Colonic mucosa (tissue), 4 donors: ENCODE data around the gene RAB40C. TPM values are rescaled to one million over a fixed set of nuclear protein-coding genes. Genes with fewer than 3 reads are reported as not detected.
"Not testable (repeated sequence)": the region's sequence is repeated elsewhere in the genome, so short reads cannot be mapped to it uniquely, and the experiment has no call there.

Experiments used
- DNase-seq: peaks from one replicate; pipeline ENCODE4 v3.0.0-alpha.2; 2020
- H3K27ac ChIP-seq: fragments of 200-600 bp; one replicate; pipeline ENCODE4 v1.8.0; 2021
- H3K27me3 ChIP-seq: fragments of 200-600 bp; one replicate; pipeline ENCODE4 v1.8.0; 2021
- H3K36me3 ChIP-seq: fragments of 200-600 bp; one replicate; pipeline ENCODE4 v1.8.0; 2021
- H3K4me1 ChIP-seq: fragments of 200-600 bp; one replicate; pipeline ENCODE4 v1.8.0; 2021; ENCODE audit warnings: mild to moderate bottlenecking
- H3K4me3 ChIP-seq: fragments of 200-600 bp; one replicate; pipeline ENCODE4 v1.8.0; 2021
- H3K9ac ChIP-seq, 2 donors: one replicate each; pipeline ENCODE4 v1.7.0; 2013; ENCODE audit warnings: control low read depth in 2 of 2, low read depth in 2 of 2, low read length in 2 of 2
- H3K9me3 ChIP-seq: fragments of 200-600 bp; one replicate; pipeline ENCODE4 v1.8.0; 2021
- intact Hi-C: fragments of 100-400 bp; cut with DNase I; formaldehyde crosslinking; loops from one replicate; pipeline ENCODE4 v1.14.1; 2022
- total RNA-seq, 2 donors: library from RNA; stranded (reverse); fragmentation: NEBNext Ultra II Directional in 1 of 2; extraction: Animal tissue kit (Norgen Biotek cat#: 25700) in 1 of 2; gene quantifications; one replicate each; pipeline ENCODE4 v1.2.1, GENCODE V29; 2021
- TF ChIP-seq, protein P1 (sequence below): fragments of 200-600 bp; IDR thresholded peaks from one replicate; pipeline ENCODE4 v1.8.0; 2022; ENCODE audit warnings: antibody characterized with exemption, mild to moderate bottlenecking
- donor health status: healthy.
- donor health status: DM: no; HTN: no; CAD: no.
- donor health status: DM: no; HTN: no; CAD: no.

Gene RAB40C
- total RNA-seq, 2 donors from 2014 or later: 34.9 to 38.5 TPM

DNA sequence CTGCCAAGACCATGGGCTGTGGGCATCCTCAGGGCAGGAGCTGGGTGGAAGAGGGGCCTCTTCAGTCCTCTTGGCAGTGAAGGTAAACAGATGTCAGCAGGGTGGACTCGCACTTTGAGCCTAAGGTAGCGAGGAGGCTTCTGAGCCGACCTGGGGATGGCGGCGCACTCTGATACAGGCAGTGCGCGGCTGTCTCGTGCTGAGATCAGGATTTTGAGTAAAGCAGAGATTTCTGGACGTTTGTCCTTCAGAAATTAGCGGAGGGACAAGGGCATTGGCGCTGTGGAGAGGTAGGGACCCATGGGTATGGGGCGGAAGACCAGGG, 6.8 kb downstream of the RAB40C start:
- Histone ChIP-seq H3K36me3 (no peaks in the 10 kb centered on the region), H3K27ac (no peak overlapping the region), H3K9ac (no peak overlapping the region), H3K4me1 (peaks cover 21% of the 10 kb centered on the region), H3K27me3 (no peaks in the 10 kb centered on the region), H3K9me3 (no peaks in the 10 kb centered on the region), H3K4me3 (no peak overlapping the region)
- no peak for DNase-seq
- TF ChIP-seq, protein P1, sequence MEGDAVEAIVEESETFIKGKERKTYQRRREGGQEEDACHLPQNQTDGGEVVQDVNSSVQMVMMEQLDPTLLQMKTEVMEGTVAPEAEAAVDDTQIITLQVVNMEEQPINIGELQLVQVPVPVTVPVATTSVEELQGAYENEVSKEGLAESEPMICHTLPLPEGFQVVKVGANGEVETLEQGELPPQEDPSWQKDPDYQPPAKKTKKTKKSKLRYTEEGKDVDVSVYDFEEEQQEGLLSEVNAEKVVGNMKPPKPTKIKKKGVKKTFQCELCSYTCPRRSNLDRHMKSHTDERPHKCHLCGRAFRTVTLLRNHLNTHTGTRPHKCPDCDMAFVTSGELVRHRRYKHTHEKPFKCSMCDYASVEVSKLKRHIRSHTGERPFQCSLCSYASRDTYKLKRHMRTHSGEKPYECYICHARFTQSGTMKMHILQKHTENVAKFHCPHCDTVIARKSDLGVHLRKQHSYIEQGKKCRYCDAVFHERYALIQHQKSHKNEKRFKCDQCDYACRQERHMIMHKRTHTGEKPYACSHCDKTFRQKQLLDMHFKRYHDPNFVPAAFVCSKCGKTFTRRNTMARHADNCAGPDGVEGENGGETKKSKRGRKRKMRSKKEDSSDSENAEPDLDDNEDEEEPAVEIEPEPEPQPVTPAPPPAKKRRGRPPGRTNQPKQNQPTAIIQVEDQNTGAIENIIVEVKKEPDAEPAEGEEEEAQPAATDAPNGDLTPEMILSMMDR: no peak
- intact Hi-C loops: no loop called here

DNA sequence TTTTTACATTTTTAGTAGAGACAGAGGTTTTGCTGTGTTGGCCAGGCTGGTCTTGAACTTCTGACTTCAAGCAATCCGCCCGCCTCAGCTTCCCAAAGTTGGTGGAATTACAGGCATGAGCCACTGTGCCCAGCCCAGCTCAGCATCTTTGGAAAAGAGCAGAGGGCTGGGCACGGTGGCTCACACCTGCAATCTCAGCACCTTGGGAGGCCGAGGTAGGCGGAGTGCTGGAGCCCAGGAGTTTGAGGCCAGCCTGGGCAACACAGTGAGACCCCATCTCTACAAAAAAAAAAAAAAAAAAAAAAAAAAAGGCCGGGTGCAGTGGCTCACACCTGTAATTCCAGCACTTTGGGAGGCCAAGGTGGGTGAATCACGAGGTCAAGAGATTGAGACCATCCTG, 7.8 kb downstream of the RAB40C start:
- peaks cover 11% of the 10 kb centered on the region for H3K4me1 ChIP-seq
- H3K4me3 ChIP-seq, H3K27ac ChIP-seq, DNase-seq, intact Hi-C loops, H3K9me3 ChIP-seq, H3K9ac ChIP-seq, H3K27me3 ChIP-seq, H3K36me3 ChIP-seq: not testable (repeated sequence)

DNA sequence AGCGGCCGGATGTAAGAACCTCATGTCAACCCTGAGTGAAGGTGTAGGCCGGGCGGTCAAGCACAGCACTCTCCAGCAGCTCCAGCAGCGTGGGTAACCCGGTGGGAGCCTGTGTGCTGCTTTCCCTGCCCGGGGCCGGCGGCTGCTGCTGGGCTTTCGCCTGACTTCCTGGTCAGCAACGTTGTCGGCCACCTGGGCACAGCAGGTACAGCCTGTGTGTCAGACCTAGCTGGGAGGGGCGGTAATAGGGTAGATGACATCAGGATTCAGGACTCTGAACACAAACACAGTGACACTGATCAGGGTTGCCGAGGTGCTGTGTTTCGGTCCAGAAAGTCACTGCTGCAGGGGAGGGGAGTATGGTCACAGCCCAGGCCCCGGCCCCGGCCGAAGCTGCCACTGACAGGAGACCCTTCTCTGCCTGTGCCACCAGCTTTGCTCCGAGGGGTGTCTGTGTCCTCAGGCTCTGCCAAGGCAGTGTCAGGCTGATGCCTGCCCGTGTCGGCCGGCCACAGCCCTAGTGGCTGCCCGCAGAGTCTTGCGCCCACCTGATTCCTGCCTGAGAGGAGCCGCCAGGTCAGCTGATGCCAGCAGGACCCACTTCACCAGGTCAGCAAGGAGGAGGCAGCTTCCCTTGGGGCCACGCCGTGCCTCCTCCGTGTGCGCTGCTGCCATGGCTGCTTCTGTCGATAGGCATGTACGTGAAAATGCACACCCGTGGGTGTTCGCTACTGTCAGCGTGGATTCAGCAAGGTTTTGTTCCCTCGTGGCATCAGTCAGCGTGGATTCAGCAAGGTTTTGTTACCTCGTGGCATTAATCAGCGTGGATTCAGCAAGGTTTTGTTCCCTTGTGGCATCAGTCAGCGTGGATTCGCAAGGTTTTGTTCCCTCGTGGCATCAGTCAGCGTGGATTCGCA, 9.2 kb downstream of the RAB40C start:
- H3K9me3 ChIP-seq: no peaks in the 10 kb centered on the region
- H3K27me3 ChIP-seq: no peaks in the 10 kb centered on the region
- H3K9ac ChIP-seq: no peak overlapping the region
- no peak for DNase-seq
- peaks cover 5% of the 10 kb centered on the region for H3K4me1 ChIP-seq
- intact Hi-C loops: no loop called here
- no peak overlapping the region for H3K27ac ChIP-seq
- H3K4me3 ChIP-seq: no peak overlapping the region
- TF ChIP-seq, protein P1: no peak
- H3K36me3 ChIP-seq: no peaks in the 10 kb centered on the region

DNA sequence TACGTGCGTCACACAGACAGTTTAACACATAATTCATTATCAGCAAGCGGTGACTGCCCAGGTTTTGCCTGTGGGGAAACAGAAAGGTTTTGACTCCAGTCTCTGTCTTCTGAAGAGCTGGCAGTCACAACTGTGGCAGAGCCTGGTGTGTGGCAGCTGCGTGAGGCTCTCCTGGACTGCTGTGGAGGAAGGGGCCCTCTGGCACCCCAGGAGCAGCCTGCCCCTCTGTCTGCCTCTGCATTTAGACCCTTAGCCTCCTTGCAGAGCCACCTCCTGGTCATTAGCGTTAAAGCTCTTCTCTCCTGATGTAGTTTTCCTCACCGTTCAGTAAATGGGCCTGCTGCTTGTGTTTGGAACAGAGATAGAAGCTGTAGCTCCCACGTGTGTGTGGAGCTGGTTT, 10.9 kb downstream of the RAB40C start:
- no peak overlapping the region for H3K27ac ChIP-seq
- TF ChIP-seq, protein P1: no peak
- no peaks in the 10 kb centered on the region for H3K36me3 ChIP-seq
- no peak overlapping the region for H3K4me3 ChIP-seq
- H3K4me1 ChIP-seq: no peaks in the 10 kb centered on the region
- no peaks in the 10 kb centered on the region for H3K9me3 ChIP-seq
- no peak overlapping the region for H3K9ac ChIP-seq
- no peak for DNase-seq
- intact Hi-C loops: no loop called here
- no peaks in the 10 kb centered on the region for H3K27me3 ChIP-seq

DNA sequence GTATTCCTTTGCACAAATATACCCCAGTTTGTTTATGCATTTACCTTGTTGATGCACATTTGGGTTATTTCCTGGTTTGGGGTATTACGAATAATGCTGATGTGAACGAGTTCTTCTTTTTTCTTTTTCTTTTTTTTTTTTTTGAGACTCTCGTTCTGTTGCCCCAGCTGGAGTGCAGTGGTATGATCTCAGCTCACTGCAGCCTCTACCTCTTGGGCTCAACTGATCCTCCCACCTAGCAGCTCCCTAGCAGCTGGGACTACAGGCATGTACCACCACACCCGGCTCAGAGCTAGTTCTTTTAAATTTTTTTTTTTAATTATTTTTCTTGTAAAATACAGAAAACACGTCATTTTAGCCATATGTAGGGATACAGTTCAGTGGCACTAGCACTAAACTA, 14.1 kb downstream of the RAB40C start:
- TF ChIP-seq, protein P1: no peak
- H3K4me3 ChIP-seq: no peak overlapping the region
- DNase-seq: no peak
- H3K9me3 ChIP-seq: no peaks in the 10 kb centered on the region
- no peak overlapping the region for H3K9ac ChIP-seq
- no peak overlapping the region for H3K27ac ChIP-seq
- no peaks in the 10 kb centered on the region for H3K36me3 ChIP-seq
- no peaks in the 10 kb centered on the region for H3K4me1 ChIP-seq
- H3K27me3 ChIP-seq: no peaks in the 10 kb centered on the region
- intact Hi-C loops: no loop called here

DNA sequence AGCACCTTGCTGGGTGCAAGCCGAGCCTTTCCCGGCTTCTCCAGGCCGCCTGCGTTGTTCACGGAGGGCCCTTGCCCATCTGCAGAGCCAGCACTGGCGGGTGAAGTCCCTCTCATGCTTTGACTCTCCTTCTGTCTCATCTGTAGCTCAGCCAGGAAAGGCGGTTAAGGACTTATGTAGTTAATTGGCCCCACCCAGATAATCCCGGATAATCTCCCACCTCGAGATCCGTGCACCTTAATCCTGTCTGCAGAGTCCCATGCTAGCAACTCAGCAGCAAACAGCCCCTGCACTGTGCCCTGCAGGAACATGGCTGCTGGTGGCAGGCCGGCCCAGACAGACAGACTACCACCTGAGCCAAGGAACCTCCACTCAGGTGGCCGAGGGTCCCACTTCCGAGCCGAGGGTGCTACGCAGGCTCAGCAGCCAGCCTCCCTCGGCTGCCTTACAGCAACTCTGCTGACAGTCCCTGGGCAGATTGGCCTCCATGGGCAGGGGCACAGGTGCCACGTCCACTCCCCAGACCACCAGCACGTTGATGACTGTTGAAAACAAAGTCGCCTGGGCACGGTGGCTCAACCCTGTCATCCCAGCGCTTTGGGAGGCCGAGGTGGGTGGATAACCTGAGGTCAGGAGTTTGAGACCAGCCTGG, 16.9 kb downstream of the RAB40C start:
- DNase-seq: no peak
- H3K4me1 ChIP-seq: no peaks in the 10 kb centered on the region

More for the DNA sequence above, 16.9 kb downstream of the RAB40C start:
- Histone ChIP-seq H3K27ac (no peak overlapping the region), H3K9me3 (no peaks in the 10 kb centered on the region), H3K36me3 (no peaks in the 10 kb centered on the region), H3K4me3 (no peak overlapping the region), H3K9ac (no peak overlapping the region), H3K27me3 (no peaks in the 10 kb centered on the region)
- intact Hi-C loops: no loop called here
- TF ChIP-seq, protein P1: no peak
